Activated CD8-positive, alpha-beta memory T cell treated with anti-CD3 and anti-CD28 coated beads for 24 hours (primary cell): ENCODE measurements around the gene CPB1.

ENCODE experiments used
- DNase-seq: peaks from one replicate; pipeline ENCODE4 v3.0.0-alpha.2; 2020

The CPB1 gene

DNA sequence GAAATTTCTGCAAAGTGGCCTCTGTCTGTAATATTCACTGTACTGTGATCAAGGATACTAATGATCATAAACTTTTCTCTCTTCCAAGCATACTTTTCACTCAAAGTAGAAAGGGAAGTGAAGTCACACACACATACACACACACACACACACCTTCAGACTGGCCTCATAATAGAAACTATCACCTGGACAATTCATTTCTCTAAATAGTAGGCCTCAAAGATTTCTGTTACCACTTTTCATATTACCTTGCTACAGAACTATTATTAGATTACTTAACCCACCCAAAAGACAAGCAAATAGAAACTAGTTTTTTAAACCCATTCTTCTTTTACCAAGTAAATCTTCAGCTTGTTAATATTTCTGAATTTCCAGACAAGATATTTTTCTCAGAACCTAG, 12.2 kb downstream of the CPB1 start:
- DNase-seq: no peak

DNA sequence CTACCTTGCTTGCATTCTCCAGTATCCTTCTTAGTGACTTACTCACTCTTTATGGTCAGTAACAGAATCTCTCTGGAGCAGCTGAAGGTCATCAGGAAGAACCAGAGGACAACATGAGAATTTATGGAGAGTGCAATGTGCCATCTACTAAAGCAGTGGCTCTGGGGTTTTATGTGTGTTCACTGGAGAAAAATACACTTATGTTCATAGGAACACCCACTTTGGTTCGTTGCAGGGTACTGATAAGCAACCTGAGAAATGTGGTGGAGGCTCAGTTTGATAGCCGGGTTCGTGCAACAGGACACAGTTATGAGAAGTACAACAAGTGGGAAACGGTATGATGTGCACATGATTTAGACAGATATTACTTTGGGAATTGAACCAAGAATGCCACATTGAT, 12.8 kb downstream of the CPB1 start:
- no peak for DNase-seq

DNA sequence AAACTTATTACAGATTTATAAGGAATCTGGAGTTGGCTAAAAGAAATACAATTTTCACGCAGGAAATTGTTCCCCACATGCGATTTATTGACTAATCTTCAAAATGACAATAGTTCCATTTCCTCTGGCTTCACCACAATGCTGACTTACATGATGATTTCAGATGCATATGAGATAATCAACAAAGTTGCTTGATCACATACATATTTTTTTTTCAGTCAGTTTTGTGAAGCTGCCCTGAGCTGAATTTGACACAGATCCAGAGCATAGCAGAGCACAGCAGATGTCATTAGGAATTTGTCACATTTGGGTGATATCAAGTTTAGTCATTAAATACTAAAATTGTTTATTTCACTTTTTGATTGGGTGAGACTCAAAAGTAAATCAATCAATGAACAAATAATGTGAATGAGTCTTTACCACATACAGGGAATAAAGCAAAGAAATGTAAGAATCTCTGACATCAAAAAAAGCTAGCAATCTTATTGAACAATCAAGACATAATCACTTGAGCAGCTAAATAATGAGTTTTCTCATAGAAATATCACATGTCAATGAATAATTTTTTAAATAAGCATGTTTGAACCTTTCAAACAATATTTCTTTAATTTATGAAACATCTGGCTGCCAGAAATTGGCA, 18.3 kb downstream of the CPB1 start:
- no peak for DNase-seq

DNA sequence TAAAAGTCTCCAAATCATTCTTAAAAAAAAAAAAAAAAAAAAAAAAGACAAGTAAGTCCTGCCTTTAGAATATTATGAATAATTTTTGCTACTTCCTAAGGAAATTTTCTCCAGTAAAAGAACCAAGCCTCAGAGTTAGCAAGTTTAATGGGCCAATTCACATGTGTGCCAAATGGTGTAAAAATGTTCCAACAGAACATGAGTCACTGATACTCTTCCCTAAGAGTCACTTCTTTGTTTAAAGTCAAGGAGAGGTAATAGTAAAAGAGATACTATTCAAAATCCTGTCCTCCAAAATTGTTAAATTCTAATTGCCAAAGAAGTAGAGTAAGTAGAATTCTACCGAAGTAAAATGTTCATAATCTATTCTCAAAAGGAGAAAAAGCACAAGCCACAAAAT, 19.7 kb downstream of the CPB1 start:
- DNase-seq: no peak

DNA sequence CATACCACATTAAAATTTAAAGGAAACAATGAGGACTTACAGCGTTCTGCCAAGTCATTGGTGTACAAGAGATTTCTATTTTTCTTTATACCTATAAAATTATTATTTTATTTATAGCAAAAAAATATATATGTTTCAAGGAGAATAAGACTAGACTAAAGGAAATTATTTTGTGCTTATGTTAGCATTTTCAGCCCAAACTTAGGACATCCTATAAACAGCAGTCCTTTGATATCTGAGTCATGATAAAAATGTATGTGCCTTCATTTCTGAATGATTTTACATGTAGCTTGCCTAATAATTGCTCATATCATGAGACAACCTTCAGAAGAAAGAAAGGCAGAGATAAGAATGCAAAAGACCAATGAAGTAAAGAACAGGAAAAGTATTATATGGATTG, 20.8 kb downstream of the CPB1 start:
- DNase-seq: no peak

DNA sequence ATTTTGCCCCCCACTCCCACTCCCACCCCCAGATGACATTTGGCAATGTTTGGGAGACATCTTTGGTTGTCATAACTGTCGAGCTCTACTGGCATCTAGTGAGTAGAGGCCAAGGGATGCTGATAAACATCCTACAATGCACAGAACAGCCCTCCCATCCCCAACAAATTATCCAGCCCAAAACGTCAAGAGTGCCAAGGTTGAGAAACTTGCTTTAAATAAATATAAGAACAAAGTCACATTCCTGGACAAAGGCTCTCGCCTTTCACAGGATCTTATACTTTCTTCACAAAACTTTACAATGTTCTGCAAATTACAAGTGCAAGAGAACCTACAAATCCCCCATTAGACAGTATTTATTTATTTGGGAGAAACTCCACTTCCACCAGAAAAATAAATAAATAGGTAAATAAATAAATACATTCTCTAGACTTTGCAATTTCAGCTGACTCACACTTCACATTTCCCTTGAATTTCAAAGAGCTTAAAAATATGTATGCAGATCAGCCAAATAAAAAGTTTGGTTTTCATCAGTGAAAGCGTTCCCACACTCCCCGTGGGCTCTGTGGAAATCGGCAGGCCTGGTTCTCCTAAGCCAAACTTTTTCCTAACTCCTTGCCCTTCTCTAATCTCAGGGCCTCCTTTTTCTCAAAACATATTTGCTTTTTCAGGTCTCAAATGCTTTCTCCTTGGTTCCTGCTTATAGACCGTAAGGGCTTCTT, 24.8 kb downstream of the CPB1 start:
- DNase-seq: no peak

DNA sequence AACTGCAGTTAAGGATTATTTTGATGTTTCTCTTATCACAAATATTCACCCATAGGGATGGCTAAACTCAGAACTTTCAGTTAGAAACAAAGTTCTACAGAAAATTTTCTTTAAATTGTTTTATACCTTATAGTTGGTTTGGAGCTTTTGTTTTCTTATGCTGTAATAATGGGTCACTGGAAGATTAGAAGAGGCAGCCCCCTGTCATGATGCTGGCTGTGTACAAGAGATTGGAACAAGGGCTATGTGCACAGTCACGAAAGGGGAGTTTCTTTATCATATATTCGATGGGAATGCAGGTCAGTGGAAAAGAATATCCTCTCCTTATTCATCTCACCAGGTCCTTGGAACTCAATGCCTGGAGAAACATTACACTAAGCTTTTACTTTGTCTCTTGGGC, 25.5 kb downstream of the CPB1 start:
- no peak for DNase-seq

DNA sequence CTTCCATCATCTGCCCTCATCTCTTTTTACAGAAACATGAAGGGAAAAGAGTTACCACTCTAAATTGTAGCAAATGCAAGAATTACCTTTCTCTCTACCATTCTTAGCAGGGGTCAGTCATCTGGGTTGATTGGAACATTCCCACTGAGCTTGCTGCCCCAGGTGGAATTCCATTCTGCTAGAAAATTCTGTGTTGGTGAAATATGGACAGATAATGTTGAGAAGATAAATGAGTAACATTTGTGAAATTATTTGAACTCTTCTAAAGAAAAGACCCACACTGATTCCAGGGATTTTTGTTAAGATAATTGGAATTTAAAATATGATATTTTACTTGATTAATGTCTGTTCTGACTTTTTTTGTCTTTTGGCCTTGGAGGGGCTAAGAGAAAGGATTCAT, 26.4 kb downstream of the CPB1 start:
- DNase-seq: no peak

DNA sequence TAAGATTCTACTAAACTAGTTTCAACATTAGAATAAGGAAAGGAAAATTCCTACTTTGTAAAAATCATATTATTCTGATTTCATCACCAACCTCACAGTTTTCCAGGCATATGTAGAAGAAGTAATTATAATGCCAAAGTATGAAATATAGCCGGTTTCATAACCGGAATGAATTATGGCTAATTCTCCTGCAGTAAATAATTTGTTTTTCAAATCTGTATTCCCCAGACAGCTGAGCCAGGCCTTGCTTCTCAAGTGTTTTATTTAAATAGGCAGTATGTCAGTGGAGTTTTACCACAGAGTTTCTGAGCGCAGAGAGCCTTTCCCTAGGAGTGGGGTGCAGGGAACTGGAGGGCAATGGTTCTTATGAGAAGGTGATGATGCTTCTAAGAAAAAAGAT, 28.8 kb downstream of the CPB1 start:
- no peak for DNase-seq

DNA sequence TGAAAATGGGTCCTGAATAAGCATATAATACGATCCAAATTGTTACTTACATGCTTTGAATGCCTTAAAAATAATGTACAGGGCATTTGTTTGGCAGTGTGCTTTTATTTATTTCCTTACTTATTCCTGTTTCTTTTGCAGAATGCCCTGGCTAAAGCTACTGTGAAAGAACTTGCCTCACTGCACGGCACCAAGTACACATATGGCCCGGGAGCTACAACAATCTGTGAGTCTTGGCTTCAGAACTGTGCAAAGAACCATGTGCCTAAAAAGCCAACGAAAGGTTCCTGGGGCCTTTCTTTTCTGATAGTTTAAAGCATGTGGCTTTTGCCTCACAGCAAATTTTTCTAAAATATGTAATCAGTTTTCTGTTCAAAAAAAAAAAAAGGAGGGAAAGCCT, 29.7 kb downstream of the CPB1 start:
- DNase-seq: no peak

DNA sequence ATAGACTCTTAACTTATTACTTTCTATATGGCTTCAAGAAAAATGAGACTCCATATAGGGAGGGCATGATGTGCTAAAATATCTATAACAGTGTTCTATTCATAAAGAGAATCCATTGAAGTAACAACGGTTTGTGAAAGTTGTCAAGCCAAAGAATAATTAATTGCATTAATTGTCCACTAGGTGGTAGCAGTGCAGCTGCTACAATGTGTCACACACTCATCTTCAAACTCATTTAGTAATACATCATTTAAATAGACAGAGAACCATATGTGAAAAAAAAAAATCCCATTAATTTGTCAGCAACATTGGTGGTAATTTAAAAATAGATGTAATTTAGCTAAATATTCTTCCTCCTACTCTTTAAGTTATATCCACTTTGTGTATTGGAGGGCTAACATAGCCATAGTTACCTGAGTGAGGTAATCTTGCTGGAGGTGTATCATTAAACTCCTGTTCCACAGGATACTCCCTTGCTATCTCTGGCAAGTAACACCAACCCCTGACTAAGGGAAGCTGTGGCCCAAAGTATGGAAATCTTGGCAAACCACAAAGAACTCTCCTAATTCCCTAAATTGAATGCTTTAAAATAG, 33.8 kb downstream of the CPB1 start:
- DNase-seq: no peak

DNA sequence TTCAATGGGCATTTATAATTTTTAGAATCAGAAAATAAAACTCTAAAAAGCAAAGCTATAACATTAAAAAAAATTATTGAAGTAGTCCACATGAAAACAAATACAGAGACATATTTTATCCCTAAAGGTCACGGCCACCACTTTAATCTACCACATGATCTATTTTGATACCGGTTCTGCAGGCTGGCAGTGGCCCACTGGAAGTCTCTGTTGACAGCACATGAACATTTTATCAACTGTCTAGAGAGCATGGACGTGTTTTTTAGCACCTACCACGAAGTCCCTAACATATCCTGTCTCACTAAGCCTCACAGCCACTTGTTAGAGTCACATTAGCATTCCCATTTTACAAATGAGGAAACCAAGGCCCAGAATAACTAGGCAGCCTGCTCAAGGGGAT, 35.7 kb downstream of the CPB1 start:
- DNase-seq: no peak

DNA sequence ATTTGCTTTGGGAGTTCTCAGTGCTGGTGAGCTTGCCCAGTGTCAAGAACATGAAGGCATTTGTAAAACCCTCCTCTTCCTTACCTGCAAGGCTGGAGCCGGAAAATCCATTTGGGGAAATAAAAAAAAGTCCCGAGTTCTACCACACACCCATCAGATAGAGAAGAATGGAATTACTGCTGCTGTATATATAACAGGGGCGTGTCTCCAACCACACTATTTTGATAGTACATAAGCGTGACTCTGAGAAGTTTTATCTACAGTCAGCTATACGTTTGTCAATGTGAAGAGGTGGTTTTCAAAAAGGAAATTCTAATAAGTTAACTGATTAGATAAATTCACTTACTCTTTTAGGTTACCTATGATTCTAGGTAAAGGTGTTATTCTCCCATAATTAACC, 36.2 kb downstream of the CPB1 start:
- DNase-seq: no peak

DNA sequence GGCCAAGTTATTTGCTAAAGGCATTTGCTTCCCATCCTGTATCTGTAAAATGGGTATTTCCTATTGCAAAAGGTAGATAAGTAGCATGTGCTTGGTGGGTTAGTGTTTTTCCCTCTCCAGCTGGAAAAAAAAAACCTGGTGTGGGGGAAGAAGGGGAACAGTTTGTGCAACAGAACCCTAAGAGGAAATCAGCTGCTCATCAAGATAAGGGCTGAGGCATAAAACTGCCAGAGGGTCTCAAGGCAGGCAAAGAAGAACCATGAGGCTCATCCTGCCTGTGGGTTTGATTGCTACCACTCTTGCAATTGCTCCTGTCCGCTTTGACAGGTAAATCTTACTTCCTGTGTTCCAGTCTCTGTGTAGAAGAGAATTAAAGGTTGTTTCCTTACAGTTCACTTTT, 37.4 kb downstream of the CPB1 start, which contains the start of gene CPA3:
CPA3 (plus strand) TSS at position 248 of the 400 bp plus-strand sequence; CDS start at position 260, 12 bp downstream.
- DNase-seq: no peak

DNA sequence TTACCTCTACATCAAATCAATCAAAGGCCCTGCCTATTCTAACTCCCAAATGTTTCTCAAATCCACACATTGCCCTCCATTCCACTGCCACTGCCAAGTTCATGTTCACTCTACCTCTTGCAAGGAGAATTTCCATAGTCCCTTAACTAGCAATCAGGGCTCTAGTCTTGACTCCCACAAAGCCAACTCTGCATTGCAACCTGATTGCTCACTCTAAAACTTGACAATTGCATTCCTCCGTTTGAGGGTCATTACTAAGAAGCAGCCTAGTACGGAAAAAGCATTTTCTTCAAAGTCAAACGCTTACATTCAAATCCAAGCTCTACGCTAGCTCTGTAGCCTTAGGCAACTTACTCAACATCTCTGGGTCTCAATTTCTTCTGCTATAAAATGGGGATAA, 38.6 kb downstream of the CPB1 start:
- DNase-seq: no peak

DNA sequence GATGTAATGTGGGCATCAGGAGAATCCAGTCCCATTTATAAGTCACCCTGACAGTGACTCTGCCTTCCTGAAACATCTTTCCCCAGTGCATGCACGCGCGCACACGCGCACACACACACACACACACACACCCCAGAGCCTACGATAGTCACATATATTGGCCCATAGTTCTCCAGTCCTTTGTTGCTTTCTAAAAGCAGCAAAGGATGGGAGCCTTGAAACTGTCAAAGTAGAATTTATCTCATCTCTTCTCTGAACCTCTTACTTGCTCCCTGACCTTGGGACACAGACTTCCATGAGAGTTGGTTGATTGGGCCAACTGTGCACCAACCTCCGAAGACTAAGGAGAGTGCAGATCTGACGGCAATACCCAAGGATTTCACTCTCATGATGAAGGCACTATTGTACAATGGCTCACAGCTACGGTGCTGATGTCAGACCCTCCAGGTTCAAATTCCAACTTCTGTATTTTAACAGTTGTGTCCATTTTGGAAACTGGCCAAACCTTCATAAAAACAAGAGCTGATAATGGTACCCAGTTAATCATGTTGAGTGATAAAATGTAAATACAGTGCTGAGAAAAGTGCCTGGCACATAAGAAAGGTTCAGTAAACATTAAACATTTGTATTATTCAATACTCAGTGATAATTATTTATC, 45.8 kb downstream of the CPB1 start:
- no peak for DNase-seq

DNA sequence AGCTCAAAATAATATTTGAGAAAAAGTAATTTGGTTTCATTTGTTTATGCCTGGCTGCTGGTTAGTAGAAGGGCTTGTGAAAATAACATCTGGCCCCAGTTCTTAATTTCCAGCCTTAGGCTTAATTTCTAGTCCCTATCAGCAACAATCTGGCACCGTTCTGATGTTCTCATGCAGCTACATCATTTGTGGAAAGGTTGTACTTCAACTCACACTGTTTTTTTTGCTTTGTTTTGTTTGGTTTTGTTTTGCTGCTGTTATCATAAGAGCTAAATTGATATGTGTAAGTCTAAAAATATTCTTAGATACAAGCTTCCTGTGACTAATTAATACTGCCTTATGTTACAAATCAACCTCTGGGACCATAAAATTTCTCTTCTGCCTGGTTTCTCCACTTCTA, 46.4 kb downstream of the CPB1 start:
- no peak for DNase-seq

DNA sequence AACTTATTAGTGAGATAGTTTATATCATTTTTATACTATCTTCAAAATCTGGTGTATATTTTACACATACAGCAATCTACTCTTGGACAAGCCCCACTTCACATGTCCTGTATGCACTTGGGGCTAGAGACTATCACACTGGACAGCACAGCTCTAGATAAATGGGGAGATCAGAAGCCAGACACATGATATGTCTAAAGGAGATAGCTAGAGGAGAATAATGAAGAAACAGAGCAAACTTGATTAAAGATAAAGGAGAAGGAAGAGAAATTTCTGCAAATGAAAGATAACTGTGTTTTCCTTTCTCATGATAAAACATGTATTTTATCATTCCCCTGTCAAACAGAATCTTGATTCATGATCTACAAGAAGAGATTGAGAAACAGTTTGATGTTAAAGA, 50.5 kb downstream of the CPB1 start:
- no peak for DNase-seq

DNA sequence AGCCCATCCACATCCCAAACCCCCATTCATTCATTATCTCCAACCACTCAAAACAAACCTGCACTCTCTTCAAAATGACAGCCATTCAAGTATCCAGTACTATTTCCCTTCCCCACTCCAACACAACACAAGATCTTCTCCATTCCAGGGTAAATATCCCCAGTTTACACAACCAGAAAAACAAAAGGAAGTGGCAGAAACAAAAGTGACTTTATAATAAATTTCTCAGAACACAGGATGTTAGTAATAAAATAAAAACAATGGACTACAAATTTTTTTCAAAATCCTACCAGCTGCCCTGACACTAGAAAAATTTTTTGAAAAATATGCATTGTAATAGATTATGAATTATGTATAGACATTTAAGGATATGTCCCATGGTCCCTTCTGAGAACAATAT, 51.6 kb downstream of the CPB1 start:
- no peak for DNase-seq

DNA sequence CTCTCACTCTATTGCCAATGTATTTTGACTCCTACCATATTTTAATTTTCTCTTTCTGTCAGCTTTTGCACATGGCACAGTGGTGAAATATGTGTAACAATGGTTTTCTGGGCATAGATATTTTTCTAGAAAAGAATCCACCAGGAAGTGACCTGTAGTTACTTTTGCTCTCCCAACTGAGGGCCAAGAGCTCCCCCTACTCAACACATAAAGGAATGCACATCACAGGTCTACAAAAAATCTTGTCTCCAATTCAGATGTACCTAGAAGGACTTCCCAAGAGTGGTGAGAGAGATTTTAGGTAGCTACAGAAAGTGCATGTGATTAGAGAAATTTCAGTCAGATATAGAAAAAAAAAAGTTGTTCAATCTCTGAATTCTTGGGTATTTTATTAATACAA, 53.1 kb downstream of the CPB1 start:
- DNase-seq: no peak

DNA sequence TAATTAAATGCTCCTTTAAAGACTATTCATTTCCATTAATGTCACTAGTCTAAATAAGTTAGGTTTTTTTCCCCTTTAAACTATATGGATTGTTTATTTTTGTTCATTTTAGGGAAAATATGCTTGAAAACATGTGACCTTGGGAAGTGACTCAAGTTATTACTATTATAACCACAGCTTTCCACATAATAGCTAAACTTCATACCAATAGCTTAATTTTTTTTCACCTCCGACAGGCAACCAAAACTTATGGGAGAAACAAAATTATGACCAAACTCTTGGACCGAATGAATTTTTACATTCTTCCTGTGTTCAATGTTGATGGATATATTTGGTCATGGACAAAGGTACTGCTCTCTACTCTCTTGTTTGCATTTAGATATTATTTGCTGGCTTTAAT, 53.7 kb downstream of the CPB1 start:
- no peak for DNase-seq

DNA sequence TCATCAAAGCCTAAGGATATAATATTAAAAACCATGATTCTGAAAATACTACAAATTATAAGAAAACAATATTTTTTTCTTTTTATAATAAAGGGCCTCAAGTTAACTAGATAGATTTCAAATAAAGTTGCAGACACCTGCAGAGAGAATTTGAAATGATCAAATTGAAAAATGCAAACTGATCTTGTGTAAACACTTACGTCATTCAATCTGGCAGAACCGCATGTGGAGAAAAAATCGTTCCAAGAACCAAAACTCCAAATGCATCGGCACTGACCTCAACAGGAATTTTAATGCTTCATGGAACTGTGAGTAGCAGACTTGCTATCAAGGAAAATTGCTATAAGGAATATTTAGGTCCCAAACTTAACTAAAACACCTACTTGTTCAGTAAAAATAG, 54.7 kb downstream of the CPB1 start:
- no peak for DNase-seq

DNA sequence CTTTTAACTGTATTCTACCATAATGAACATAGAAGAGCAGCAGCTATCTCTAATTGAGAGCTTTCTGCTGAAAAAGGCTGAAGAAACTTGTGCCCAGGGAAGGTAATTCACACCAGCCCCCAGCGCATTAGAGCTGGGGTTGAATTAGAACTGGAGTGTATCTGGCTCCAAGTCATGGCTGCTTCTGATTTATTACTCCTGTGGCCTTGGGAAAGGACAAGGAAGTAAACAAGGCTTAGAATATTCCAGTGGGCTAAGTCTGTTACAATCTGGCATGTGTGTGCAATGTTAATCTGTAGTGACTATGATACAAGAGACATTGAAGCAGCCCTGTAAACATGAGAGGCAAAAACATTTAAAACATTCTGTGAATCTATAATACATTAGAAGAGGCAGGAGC, 55.6 kb downstream of the CPB1 start:
- DNase-seq: no peak

DNA sequence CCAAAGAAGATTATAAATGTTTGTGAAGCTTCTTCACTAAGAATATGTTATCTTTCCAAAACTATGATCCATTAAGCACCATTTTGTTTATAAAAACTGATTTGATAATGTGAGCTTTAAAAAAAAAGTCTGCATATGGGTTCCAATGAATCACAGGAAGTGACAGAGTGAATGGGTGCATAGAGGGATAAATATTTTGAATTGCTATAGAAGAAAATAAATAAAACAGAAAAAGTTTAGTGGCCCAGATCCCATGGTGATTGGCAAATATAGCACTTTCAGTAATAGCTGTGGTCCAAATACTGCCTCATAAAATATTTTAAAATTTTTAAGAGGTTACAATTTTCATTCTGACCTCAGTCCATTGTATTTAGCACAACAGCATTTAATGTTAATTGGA, 56.6 kb downstream of the CPB1 start:
- DNase-seq: no peak
